Calu3 (cell line): ENCODE data around the gene DHODH. TPM values are rescaled to one million over a fixed set of nuclear protein-coding genes. Genes with fewer than 3 reads are reported as not detected.

Experiments
- BruUV-seq: library from RNA; stranded (reverse); fragments of 400-500 nt; replicated peaks from 2 replicates; lab custom pipeline; 2021; lab: Mats Ljungman, UMichigan
- CTCF ChIA-PET: fragments of 300-600 bp; sonication (Branson Sonifier 250); formaldehyde crosslinking; loops from one replicate; lab custom pipeline; 2022; ENCODE audit warnings: antibody characterized with exemption; lab: Charles Lee
- DNase-seq: peaks from one replicate; pipeline ENCODE4 v3.0.0; 2022
- H3K27ac Mint-ChIP-seq: one replicate; pipeline ENCODE4 v1.8.0; 2022; ENCODE audit warnings: mixed read lengths; ENCODE audit not compliant: unreplicated experiment
- H3K27me3 Mint-ChIP-seq: one replicate; pipeline ENCODE4 v1.8.0; 2022; ENCODE audit warnings: mixed read lengths; ENCODE audit not compliant: unreplicated experiment
- H3K36me3 Mint-ChIP-seq: one replicate; pipeline ENCODE4 v1.8.0; 2022; ENCODE audit warnings: mild to moderate bottlenecking, moderate library complexity, mixed read lengths; ENCODE audit not compliant: insufficient read depth, unreplicated experiment
- H3K4me1 Mint-ChIP-seq: one replicate; pipeline ENCODE4 v1.8.0; 2022; ENCODE audit warnings: mild to moderate bottlenecking, low read depth, mixed read lengths; ENCODE audit not compliant: unreplicated experiment
- H3K4me3 Mint-ChIP-seq: one replicate; pipeline ENCODE4 v1.8.0; 2022; ENCODE audit warnings: mild to moderate bottlenecking, low read depth, moderate library complexity, mixed read lengths; ENCODE audit not compliant: unreplicated experiment
- H3K9me3 Mint-ChIP-seq: one replicate; pipeline ENCODE4 v1.8.0; 2022; ENCODE audit warnings: low read depth, mixed read lengths; ENCODE audit not compliant: unreplicated experiment
- intact Hi-C: fragments of 100-400 bp; cut with micrococcal nuclease; formaldehyde crosslinking; loops from one replicate; pipeline ENCODE4 v1.10.0; 2022; ENCODE audit not compliant: unreplicated experiment
- total RNA-seq: library from RNA; stranded (reverse); gene quantifications from 2 replicates; pipeline ENCODE4 v1.2.3, GENCODE V29; 2022
- TF ChIP-seq, protein P1 (sequence below): fragments of 200-600 bp; IDR thresholded peaks from one replicate; pipeline ENCODE4 v1.8.0; 2022; ENCODE audit warnings: antibody characterized with exemption; ENCODE audit not compliant: unreplicated experiment

The DHODH gene
- total RNA-seq, 1 experiment from 2014 or later: 21.3 TPM

DNA sequence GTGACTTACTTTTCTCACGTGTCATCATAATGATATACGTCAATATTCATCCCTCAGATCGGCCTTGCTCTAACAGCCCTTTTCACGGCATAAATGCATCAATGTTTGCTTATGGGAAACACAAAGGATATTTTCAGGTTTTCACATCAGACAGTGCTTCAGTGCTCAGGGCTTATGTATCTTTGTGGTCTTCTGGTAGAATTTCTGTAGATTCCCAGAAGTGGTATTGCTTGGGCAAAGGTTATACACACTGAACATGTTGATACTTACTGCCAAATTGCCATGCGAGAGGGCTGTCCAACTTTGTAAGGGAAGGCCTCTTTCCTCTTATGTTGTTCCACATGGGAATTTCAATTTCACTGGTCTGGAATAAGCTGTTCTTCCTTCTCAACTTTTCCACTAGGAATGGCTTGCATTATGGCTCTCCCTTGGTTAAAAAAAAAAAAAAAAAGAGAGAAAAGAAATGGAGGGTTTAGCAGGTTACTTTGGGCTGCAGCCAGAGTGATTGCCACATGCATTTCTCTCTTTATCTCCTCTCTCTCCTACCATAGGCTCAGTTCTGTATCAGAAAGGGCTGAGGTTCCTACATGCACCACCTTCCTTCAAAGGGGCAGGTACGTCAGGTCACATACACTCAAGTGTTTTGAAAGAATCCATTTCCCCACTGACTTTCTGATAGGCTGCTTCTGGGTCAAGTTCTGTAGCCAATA is 19.3 kb downstream of the DHODH start:
- no peak for DNase-seq
- peaks cover 7% of the 10 kb centered on the region for H3K36me3 Mint-ChIP-seq
- H3K4me1 Mint-ChIP-seq: no peaks in the 10 kb centered on the region
- no peaks in the 10 kb centered on the region for H3K27me3 Mint-ChIP-seq
- TF ChIP-seq, protein P1, sequence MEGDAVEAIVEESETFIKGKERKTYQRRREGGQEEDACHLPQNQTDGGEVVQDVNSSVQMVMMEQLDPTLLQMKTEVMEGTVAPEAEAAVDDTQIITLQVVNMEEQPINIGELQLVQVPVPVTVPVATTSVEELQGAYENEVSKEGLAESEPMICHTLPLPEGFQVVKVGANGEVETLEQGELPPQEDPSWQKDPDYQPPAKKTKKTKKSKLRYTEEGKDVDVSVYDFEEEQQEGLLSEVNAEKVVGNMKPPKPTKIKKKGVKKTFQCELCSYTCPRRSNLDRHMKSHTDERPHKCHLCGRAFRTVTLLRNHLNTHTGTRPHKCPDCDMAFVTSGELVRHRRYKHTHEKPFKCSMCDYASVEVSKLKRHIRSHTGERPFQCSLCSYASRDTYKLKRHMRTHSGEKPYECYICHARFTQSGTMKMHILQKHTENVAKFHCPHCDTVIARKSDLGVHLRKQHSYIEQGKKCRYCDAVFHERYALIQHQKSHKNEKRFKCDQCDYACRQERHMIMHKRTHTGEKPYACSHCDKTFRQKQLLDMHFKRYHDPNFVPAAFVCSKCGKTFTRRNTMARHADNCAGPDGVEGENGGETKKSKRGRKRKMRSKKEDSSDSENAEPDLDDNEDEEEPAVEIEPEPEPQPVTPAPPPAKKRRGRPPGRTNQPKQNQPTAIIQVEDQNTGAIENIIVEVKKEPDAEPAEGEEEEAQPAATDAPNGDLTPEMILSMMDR: no peak
- CTCF ChIA-PET: no interaction called here
- intact Hi-C loops: no loop called here
- H3K9me3 Mint-ChIP-seq: no peaks in the 10 kb centered on the region
- BruUV-seq: no TSS peak
- H3K27ac Mint-ChIP-seq: no peak overlapping the region
- no peak overlapping the region for H3K4me3 Mint-ChIP-seq

DNA sequence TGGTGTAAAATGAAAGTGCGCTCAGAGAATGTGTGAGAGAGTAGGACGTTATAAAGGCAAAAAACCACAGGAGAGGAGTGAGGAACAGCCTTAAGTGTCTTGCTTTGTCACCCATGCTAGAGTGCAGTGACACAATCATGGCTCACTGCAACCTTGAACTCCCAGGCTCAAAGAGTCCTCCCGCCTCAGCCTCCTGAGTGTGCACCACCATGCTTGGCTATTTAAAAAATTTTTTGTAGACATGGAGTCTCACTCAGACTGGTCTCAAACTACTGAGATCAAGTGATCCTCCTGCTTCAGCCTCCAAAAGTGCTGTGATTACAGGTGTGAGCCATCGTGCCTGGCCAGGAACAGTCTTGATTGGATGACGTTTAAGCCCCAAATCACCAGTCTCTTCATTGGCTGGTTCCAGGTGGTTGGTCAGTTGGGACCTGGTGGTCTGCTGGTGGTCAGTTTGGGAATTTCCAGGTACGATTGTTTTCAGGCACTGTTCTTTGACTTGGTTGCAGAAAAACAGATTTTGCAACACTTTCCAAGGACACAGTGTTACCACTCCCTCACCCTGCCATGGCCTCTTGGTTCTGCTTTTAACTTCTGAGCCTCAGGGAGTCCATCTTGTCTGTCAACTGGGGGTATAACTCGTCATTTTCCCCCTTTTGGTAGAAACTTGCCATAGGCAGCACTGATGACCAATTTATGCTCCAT is 21.2 kb downstream of the DHODH start:
- H3K27me3 Mint-ChIP-seq: no peaks in the 10 kb centered on the region
- no peaks in the 10 kb centered on the region for H3K4me1 Mint-ChIP-seq
- no TSS peak for BruUV-seq
- no peak overlapping the region for H3K27ac Mint-ChIP-seq
- CTCF ChIA-PET: no interaction called here
- H3K4me3 Mint-ChIP-seq: no peak overlapping the region
- intact Hi-C loops: no loop called here
- H3K9me3 Mint-ChIP-seq: no peaks in the 10 kb centered on the region
- no peak for DNase-seq
- TF ChIP-seq, protein P1: no peak
- H3K36me3 Mint-ChIP-seq: peaks cover 7% of the 10 kb centered on the region

DNA sequence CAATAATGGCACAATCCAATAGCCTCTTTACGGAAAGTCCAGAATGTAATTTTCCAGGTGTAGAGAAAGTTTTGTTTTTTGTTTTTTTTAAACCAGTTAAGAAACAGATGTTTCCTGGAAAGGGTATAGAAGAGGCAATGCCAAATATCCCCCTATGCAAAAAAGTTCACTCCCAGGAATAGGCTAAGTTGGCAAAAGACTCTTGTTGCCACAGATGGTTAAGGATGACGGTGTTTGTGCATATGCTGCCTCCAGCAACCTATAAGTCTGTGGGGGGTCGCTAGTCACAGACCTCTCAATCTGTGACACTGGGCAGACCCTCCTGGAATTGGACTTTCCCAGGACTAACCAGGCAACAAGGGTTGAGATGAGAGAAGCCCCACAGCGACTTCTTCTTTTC is 24.9 kb downstream of the DHODH start:
- TF ChIP-seq, protein P1: no peak
- intact Hi-C loops: no loop called here
- BruUV-seq: no TSS peak
- H3K4me3 Mint-ChIP-seq: no peak overlapping the region
- H3K9me3 Mint-ChIP-seq: no peaks in the 10 kb centered on the region
- no peaks in the 10 kb centered on the region for H3K27me3 Mint-ChIP-seq
- H3K27ac Mint-ChIP-seq: no peak overlapping the region
- CTCF ChIA-PET: no interaction called here
- H3K4me1 Mint-ChIP-seq: no peaks in the 10 kb centered on the region
- H3K36me3 Mint-ChIP-seq: no peaks in the 10 kb centered on the region
- DNase-seq: no peak

DNA sequence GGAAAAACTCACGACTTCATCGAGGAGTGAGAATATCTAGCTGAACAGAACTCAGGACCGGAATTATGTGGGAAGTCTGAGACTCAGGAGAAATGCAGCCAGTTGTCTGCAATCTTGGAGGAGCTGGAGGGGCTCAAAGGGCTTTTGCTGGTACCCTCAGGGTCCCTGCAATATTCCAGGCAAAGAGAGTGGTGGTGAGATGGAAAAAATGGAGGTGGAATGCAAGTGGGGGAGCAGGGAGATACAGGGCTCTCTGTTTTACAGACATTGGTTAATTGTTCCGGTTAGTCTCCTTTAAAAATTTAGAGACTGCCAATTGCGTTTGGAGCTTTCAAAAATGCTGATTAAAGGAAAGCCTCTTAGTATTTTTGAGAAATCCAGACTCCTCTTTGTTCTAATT is 27.6 kb downstream of the DHODH start:
- no TSS peak for BruUV-seq
- CTCF ChIA-PET: no interaction called here

More for the DNA sequence above, 27.6 kb downstream of the DHODH start:
- DNase-seq: no peak
- H3K27ac Mint-ChIP-seq: no peak overlapping the region
- H3K27me3 Mint-ChIP-seq: no peaks in the 10 kb centered on the region
- no peaks in the 10 kb centered on the region for H3K9me3 Mint-ChIP-seq
- no peaks in the 10 kb centered on the region for H3K36me3 Mint-ChIP-seq
- intact Hi-C loops: no loop called here
- TF ChIP-seq, protein P1: no peak
- no peaks in the 10 kb centered on the region for H3K4me1 Mint-ChIP-seq
- no peak overlapping the region for H3K4me3 Mint-ChIP-seq
